Measurements from ENCODE around the gene SIPA1L3. TPM values are rescaled to one million over a fixed set of nuclear protein-coding genes. Genes with fewer than 3 reads are reported as not detected.

SIPA1L3 gene
- total and polyA plus RNA-seq, 10 of the 15 experiments (the other 5 are each of a cell fraction or from before 2014, with no cell fraction given): 0.24 to 66.2 (median 19.1) TPM

- H3K27me3 ChIP-seq (replicated peaks in 1 of 2; ENCODE audit: control insufficient read depth in 2 of 2, insufficient read depth in 2 of 2, low read length in 1 of 2): no peaks in the 10 kb centered on the region
- FAIRE-seq: no peak
- H3K27ac ChIP-seq (ENCODE audit: control insufficient read depth, insufficient read depth): no peak overlapping the region
- in situ Hi-C loops (cut with MboI): no loop called here
- DNase-seq (ENCODE audit: low read depth, low spot score): no peak
- ChIA-PET POLR2A (no interaction called here), RAD21 (ENCODE audit: unreplicated experiment) (interaction anchor here (1.0 kb wide), 1 partner anchor 295 kb away, joined by 3 read pairs; no protein-coding TSS in a partner anchor), SMC1A (ENCODE audit: uncharacterized antibody, unreplicated experiment) (no interaction called here), CTCF (interaction anchor here (1.3 kb wide), 1 partner anchor 299 kb away, joined by 3 read pairs; no protein-coding TSS in a partner anchor)
- no peaks in the 10 kb centered on the region for H3K79me2 ChIP-seq (ENCODE audit: control insufficient read depth, insufficient read depth, low read length)
- peaks cover 17 to 23% of the 10 kb centered on the region in 2 experiments for H3K36me3 ChIP-seq (ENCODE audit: control insufficient read depth in 2 of 2, insufficient read depth in 2 of 2, low read length in 1 of 2)
- H3K9me3 ChIP-seq (replicated peaks; ENCODE audit: control insufficient read depth, insufficient read depth, low read length): no peaks in the 10 kb centered on the region
- TF ChIP-seq MYC (IDR thresholded peaks at IDR 0.05; ENCODE audit: insufficient read depth, insufficient read length, insufficient replicate concordance, low read length, severe bottlenecking) (no peak), REST (IDR thresholded peaks at IDR 0.05; ENCODE audit: low read depth, low read length) (no peak), IRF3 (IDR thresholded peaks at IDR 0.05) (no peak), CEBPZ (IDR thresholded peaks at IDR 0.05; ENCODE audit: low read depth, low read length) (no peak), MEF2A (IDR thresholded peaks at IDR 0.05; ENCODE audit: insufficient read depth, low read depth, low read length) (no peak), RUNX3 (IDR thresholded peaks at IDR 0.05; ENCODE audit: low read length) (no peak), STAT1 (conservative IDR thresholded peaks at IDR 0.05) (no peak), EP300 (IDR thresholded peaks at IDR 0.05; ENCODE audit: borderline replicate concordance in 1 of 2, control insufficient read depth in 1 of 2, low read depth in 2 of 2, low read length in 2 of 2) (no peak), ATF7 (IDR thresholded peaks at IDR 0.05; ENCODE audit: low read depth) (no peak), ZBTB33 (IDR thresholded peaks at IDR 0.05) (no peak)
- no peak overlapping the region for H3K9ac ChIP-seq (ENCODE audit: control insufficient read depth, insufficient read depth, low read length)
- H3K4me2 ChIP-seq (ENCODE audit: control insufficient read depth, insufficient read depth): no peak overlapping the region
- H2AFZ ChIP-seq (ENCODE audit: control insufficient read depth, low read depth, low read length): no peak overlapping the region
- no peak overlapping the region for H3K4me3 ChIP-seq
- H4K20me1 ChIP-seq (ENCODE audit: control insufficient read depth, insufficient read depth): no peaks in the 10 kb centered on the region
- WGBS (ENCODE audit: insufficient coverage, insufficient replicate concordance, low lambda C conversion rate, missing lambda C conversion rate): 95% methylated on average over 19 of the region's 23 CpGs
- no peak for ATAC-seq
- no TSS peak for BruUV-seq (replicated peaks)
- no peaks in the 10 kb centered on the region for H3K4me1 ChIP-seq (ENCODE audit: control insufficient read depth, insufficient read depth, low read length)
- intact Hi-C loops (cut with micrococcal nuclease; ENCODE audit: unreplicated experiment): no loop called here
Observed at GRCh38 chr19:38196948-38197656, 290.1 kb downstream of the SIPA1L3 start.

Data from GM12878 (cell line).